GM12878 (cell line): Measurements from ENCODE around the gene TMPRSS4. TPM values are rescaled to one million over a fixed set of nuclear protein-coding genes. Genes with fewer than 3 reads are reported as not detected.

Experiments used
- ATAC-seq: fragments of 200-7000 bp; cut with Tn5 transposase; 3 replicates; pipeline ENCODE4 v1.9.1; 2020; ENCODE audit warnings: mild to moderate bottlenecking, moderate library complexity
- BruUV-seq: library from RNA; stranded (reverse); fragments of 400-500 nt; replicated peaks from 2 replicates; lab custom pipeline; 2021; lab: Mats Ljungman, UMichigan
- CTCF ChIA-PET: fragments of 300-600 bp; sonication (Branson Sonifier 250); formaldehyde crosslinking; extraction: SDS; loops from one replicate; lab custom pipeline; 2021; ENCODE audit warnings: inconsistent platforms; lab: Yijun Ruan, JAX
- POLR2A ChIA-PET: fragments of 350-600 bp; formaldehyde crosslinking; extraction: SDS; loops from one replicate; lab custom pipeline; 2021; ENCODE audit warnings: inconsistent platforms; lab: Charles Lee
- RAD21 ChIA-PET: fragments of 300-600 bp; sonication (Branson Sonifier 250); formaldehyde crosslinking; loops from one replicate; lab custom pipeline; 2023; ENCODE audit warnings: antibody characterized with exemption; ENCODE audit not compliant: unreplicated experiment; lab: Charles Lee
- SMC1A ChIA-PET: fragments of 300-600 bp; sonication (Branson Sonifier 250); formaldehyde crosslinking; loops from one replicate; lab custom pipeline; 2023; ENCODE audit not compliant: unreplicated experiment, uncharacterized antibody; lab: Charles Lee
- DNase-seq: peaks from one replicate; pipeline ENCODE4 v3.0.0-alpha.2; 2011; ENCODE audit warnings: low read depth, low spot score
- FAIRE-seq: peaks from 3 replicates; lab custom pipeline; 2011; peaks lifted over from hg19 to GRCh38; lab: Jason Lieb, UNC
- H2AFZ ChIP-seq: 2 replicates; pipeline ENCODE4 v1.6.0; 2011; ENCODE audit warnings: low read depth, low read length, control low read depth; ENCODE audit not compliant: control insufficient read depth
- H3K27ac ChIP-seq: 2 replicates; pipeline ENCODE4 v1.5.1; 2011; ENCODE audit warnings: control low read depth; ENCODE audit not compliant: control insufficient read depth, insufficient read depth
- H3K27me3 ChIP-seq, 2 experiments: replicated peaks in 1 of 2; 2 replicates each; pipeline versions ENCODE4 v1.6.0 to v1.6.1; 2011; ENCODE audit warnings: low read length in 1 of 2; ENCODE audit not compliant: control insufficient read depth in 2 of 2, insufficient read depth in 2 of 2
- H3K36me3 ChIP-seq, 2 experiments: 2 replicates each; pipeline ENCODE4 v1.5.1; 2011; ENCODE audit warnings: low read length in 1 of 2; ENCODE audit not compliant: control insufficient read depth in 2 of 2, insufficient read depth in 2 of 2
- H3K4me1 ChIP-seq: 2 replicates; pipeline ENCODE4 v1.6.1; 2011; ENCODE audit warnings: mild to moderate bottlenecking, low read length, moderate library complexity, mixed read lengths; ENCODE audit not compliant: control insufficient read depth, insufficient read depth
- H3K4me2 ChIP-seq: 2 replicates; pipeline ENCODE4 v1.6.0; 2011; ENCODE audit warnings: control low read depth; ENCODE audit not compliant: control insufficient read depth, insufficient read depth
- H3K4me3 ChIP-seq: fragments of 200-600 bp; sonication (generic); 2 replicates; pipeline ENCODE4 v1.5.1; 2016
- H3K79me2 ChIP-seq: 2 replicates; pipeline ENCODE4 v1.6.0; 2011; ENCODE audit warnings: low read length; ENCODE audit not compliant: control insufficient read depth, insufficient read depth
- H3K9ac ChIP-seq: 2 replicates; pipeline ENCODE4 v1.8.0; 2011; ENCODE audit warnings: low read length, control low read depth, mixed read lengths; ENCODE audit not compliant: control insufficient read depth, insufficient read depth
- H3K9me3 ChIP-seq: replicated peaks from 3 replicates; pipeline ENCODE4 v1.5.1; 2011; ENCODE audit warnings: mild to moderate bottlenecking, low read length; ENCODE audit not compliant: control insufficient read depth, insufficient read depth
- H4K20me1 ChIP-seq: 2 replicates; pipeline ENCODE4 v1.6.0; 2011; ENCODE audit not compliant: control insufficient read depth, insufficient read depth
- GATAD2B ChIP-seq: fragments of 450-650 bp; conservative IDR thresholded peaks from 2 replicates; pipeline ENCODE4 v1.6.1; 2017; ENCODE audit warnings: low read depth, mild to moderate bottlenecking, moderate library complexity
- HDAC6 ChIP-seq: fragments of 200-600 bp; sonication (generic); IDR thresholded peaks from one replicate; pipeline ENCODE4 v1.8.0; 2017; ENCODE audit warnings: antibody characterized with exemption; ENCODE audit not compliant: unreplicated experiment
- RBBP5 ChIP-seq: fragments of 200-600 bp; sonication (generic); conservative IDR thresholded peaks from 2 replicates; pipeline ENCODE4 v1.6.1; 2016
- RUNX3 ChIP-seq: IDR thresholded peaks from 2 replicates; pipeline ENCODE4 v1.6.1; 2012; ENCODE audit warnings: low read length, inconsistent platforms
- USF2 ChIP-seq: IDR thresholded peaks from 2 replicates; pipeline ENCODE4 v1.6.1; 2011; ENCODE audit warnings: low read depth, low read length, improper control_type of control experiment, borderline replicate concordance
- ZBED1 ChIP-seq: IDR thresholded peaks from 2 replicates; pipeline ENCODE4 v1.6.1; 2016; ENCODE audit warnings: borderline replicate concordance
- ZNF207 ChIP-seq: fragments of 450-650 bp; IDR thresholded peaks from 2 replicates; pipeline ENCODE4 v1.6.1; 2014; ENCODE audit warnings: antibody characterized with exemption, mild to moderate bottlenecking, borderline replicate concordance
- ZNF217 ChIP-seq: fragments of 450-650 bp; IDR thresholded peaks from 2 replicates; pipeline ENCODE4 v1.6.1; 2017; ENCODE audit warnings: antibody characterized with exemption, mild to moderate bottlenecking
- ZZZ3 ChIP-seq: IDR thresholded peaks from 2 replicates; pipeline ENCODE4 v1.6.1; 2011; ENCODE audit warnings: low read depth; ENCODE audit not compliant: control insufficient read depth, insufficient read length
- WGBS: methylation state at CpG from one replicate; pipeline ENCODE4 v1.1.6; 2016; ENCODE audit warnings: low lambda C conversion rate; ENCODE audit not compliant: insufficient replicate concordance, insufficient coverage; ENCODE audit errors: missing lambda C conversion rate; 5-methylcytosine and 5-hydroxymethylcytosine counted together
- in situ Hi-C: fragments of 300-500 bp; cut with MboI; formaldehyde crosslinking; loops from 9 replicates; pipeline ENCODE4 v1.14.3; 2018; ENCODE audit warnings: mixed read lengths
- intact Hi-C: fragments of 100-400 bp; cut with micrococcal nuclease; formaldehyde crosslinking; loops from one replicate; pipeline ENCODE4 v1.14.2; 2022; ENCODE audit not compliant: unreplicated experiment
- polyA plus RNA-seq, 11 experiments: library from polyadenylated mRNA; depleted of rRNA in 4 of 11; unstranded in 6 of 11; stranded (reverse) in 5 of 11; fragments of >200 nt; fragmentation: Nextera tagmentation in 4 of 11; fragmentation: Illumina TruSeq in 1 of 11; extraction: Ambion mirVana in 4 of 11; extraction: Trizol in 1 of 11; gene quantifications; 1 replicate in 1 of 11; 2 replicates in 10 of 11; pipeline versions ENCODE4 v1.2.1 to v1.2.3, GENCODE V29; 2011 to 2016; ENCODE audit warnings: inconsistent platforms in 2 of 11, missing spikeins in 2 of 11, low read depth in 1 of 11
- total RNA-seq, 4 experiments: library from RNA; depleted of rRNA in 3 of 4; stranded (reverse); fragments of >200 nt in 3 of 4; fragmentation: Illumina TruSeq in 1 of 4; extraction: Trizol in 1 of 4; gene quantifications; 2 replicates each; pipeline versions ENCODE4 v1.2.1 to v1.2.3, GENCODE V29; 2013 to 2021
- TF ChIP-seq, protein P1 (sequence below): IDR thresholded peaks from 2 replicates; pipeline ENCODE4 v1.6.1; 2011; ENCODE audit warnings: borderline replicate concordance, low read depth, mild to moderate bottlenecking, moderate library complexity, low read length; ENCODE audit not compliant: insufficient read depth, poor library complexity, severe bottlenecking
- TF ChIP-seq, protein P2 (sequence below): IDR thresholded peaks from 2 replicates; pipeline ENCODE4 v1.6.1; 2012; ENCODE audit warnings: low read depth, low read length, improper control_type of control experiment
- TF ChIP-seq, protein P3 (sequence below): IDR thresholded peaks from 2 replicates; pipeline ENCODE4 v1.6.1; 2011; ENCODE audit warnings: borderline replicate concordance, low read depth, mild to moderate bottlenecking, moderate library complexity, mixed read lengths, low read length; ENCODE audit not compliant: insufficient read depth; ENCODE audit errors: extremely low read length
- TF ChIP-seq, protein P4 (sequence below): fragments of 450-650 bp; IDR thresholded peaks from 2 replicates; pipeline ENCODE4 v1.6.1; 2014; ENCODE audit warnings: mild to moderate bottlenecking

Gene TMPRSS4
- total and polyA plus RNA-seq, 10 of the 15 experiments (the other 5 are each of a cell fraction or from before 2014, with no cell fraction given): 0.14 to 0.26 TPM; not detected in 8

DNA sequence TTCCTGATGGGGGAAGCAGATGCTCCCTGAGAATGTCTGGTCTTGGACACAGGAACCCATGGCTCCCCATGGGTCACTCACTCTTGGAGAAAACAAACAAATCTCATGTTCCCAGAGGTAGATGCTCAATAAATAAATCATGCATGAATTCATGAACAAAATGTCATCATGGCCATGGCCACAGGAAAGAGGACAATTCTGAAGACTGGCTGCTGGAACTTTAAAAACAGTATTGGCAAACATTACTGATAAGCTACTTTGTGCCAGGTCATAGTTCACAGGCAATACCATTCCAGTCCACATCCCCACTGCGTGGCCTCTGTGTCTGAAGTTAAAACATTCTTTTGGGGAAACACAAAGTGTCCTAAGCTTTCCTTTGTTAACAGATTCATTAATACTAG, 19.1 kb downstream of the TMPRSS4 start (continued):
- no peak for TF ChIP-seq ZNF207
- no peak for TF ChIP-seq ZZZ3
- TF ChIP-seq RBBP5: no peak
- TF ChIP-seq, all 136 proteins: peak for 0

DNA sequence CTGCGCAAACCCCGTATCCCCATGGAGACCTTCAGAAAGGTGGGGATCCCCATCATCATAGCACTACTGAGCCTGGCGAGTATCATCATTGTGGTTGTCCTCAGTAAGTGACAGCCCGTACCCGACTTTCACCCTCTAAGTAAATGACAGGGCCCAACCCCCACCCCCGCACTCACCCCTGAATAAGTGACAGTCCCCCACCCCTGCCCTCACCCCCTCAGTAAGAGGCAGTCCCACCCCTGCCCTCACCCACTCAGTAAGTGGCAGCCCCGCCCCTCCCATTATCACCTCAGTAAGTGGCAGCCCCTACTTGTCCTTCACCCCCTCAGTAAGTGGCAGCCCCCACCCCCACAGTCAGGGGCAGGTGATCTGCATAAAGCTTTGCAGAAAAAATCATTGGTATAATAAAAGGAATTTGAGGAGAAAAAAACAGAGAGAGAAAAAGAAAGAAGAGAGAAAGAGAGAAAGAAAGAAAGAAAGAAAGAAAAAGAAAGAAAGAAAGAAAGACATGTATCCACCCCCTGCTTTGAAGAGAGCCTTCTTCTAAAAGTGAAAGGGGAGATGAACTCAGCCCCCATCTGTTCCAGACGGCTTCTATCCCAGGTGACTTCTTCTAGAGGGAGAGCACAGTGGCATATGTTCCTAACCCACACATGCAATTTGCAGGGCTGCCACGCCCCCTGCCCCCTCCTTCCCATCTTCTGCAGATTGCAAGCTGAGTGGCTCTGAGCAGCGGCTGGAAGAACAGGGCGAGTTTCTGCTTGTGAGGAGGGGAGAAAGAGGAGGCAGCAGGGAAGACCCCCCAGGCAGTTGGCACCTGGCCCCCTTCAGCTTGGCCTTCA, 22.3 kb downstream of the TMPRSS4 start:
- FAIRE-seq (no peak), DNase-seq (no peak), ATAC-seq (no peak)
- H3K36me3 ChIP-seq: no peaks in the 10 kb centered on the region
- no TSS peak for BruUV-seq
- H2AFZ ChIP-seq: no peak overlapping the region
- H3K9ac ChIP-seq: no peak overlapping the region
- no peaks in the 10 kb centered on the region for H3K9me3 ChIP-seq
- 25% methylated on average over 11 of the region's 11 CpGs for WGBS
- no peaks in the 10 kb centered on the region for H4K20me1 ChIP-seq
- no peak overlapping the region for H3K4me2 ChIP-seq
- H3K27ac ChIP-seq: no peak overlapping the region
- no peaks in the 10 kb centered on the region for H3K79me2 ChIP-seq
- ChIA-PET RAD21 (no interaction called here), CTCF (interaction anchor here (0.8 kb wide), 1 partner anchor 24 kb away, joined by 3 read pairs; no protein-coding TSS in a partner anchor), POLR2A (no interaction called here), SMC1A (interaction anchor here (1.0 to 1.5 kb wide), 3 partner anchors 10 to 15 kb away, joined by 3 to 4 read pairs (median 4); no protein-coding TSS in a partner anchor)
- H3K4me1 ChIP-seq: no peaks in the 10 kb centered on the region
- no peak overlapping the region for H3K4me3 ChIP-seq
- in situ Hi-C loops: no loop called here
- H3K27me3 ChIP-seq: no peaks in the 10 kb centered on the region; a peak in 2 of 4 replicates
- intact Hi-C loops: no loop called here
- TF ChIP-seq, protein P1, sequence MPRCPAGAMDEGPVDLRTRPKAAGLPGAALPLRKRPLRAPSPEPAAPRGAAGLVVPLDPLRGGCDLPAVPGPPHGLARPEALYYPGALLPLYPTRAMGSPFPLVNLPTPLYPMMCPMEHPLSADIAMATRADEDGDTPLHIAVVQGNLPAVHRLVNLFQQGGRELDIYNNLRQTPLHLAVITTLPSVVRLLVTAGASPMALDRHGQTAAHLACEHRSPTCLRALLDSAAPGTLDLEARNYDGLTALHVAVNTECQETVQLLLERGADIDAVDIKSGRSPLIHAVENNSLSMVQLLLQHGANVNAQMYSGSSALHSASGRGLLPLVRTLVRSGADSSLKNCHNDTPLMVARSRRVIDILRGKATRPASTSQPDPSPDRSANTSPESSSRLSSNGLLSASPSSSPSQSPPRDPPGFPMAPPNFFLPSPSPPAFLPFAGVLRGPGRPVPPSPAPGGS: no peak
- TF ChIP-seq GATAD2B (no peak), ZBED1 (no peak), USF2 (no peak), RUNX3 (no peak), HDAC6 (no peak), ZNF217 (no peak)
- TF ChIP-seq, protein P2, sequence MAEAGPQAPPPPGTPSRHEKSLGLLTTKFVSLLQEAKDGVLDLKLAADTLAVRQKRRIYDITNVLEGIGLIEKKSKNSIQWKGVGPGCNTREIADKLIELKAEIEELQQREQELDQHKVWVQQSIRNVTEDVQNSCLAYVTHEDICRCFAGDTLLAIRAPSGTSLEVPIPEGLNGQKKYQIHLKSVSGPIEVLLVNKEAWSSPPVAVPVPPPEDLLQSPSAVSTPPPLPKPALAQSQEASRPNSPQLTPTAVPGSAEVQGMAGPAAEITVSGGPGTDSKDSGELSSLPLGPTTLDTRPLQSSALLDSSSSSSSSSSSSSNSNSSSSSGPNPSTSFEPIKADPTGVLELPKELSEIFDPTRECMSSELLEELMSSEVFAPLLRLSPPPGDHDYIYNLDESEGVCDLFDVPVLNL: no peak
- TF ChIP-seq, protein P3, sequence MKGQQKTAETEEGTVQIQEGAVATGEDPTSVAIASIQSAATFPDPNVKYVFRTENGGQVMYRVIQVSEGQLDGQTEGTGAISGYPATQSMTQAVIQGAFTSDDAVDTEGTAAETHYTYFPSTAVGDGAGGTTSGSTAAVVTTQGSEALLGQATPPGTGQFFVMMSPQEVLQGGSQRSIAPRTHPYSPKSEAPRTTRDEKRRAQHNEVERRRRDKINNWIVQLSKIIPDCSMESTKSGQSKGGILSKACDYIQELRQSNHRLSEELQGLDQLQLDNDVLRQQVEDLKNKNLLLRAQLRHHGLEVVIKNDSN: no peak
- TF ChIP-seq, protein P4, sequence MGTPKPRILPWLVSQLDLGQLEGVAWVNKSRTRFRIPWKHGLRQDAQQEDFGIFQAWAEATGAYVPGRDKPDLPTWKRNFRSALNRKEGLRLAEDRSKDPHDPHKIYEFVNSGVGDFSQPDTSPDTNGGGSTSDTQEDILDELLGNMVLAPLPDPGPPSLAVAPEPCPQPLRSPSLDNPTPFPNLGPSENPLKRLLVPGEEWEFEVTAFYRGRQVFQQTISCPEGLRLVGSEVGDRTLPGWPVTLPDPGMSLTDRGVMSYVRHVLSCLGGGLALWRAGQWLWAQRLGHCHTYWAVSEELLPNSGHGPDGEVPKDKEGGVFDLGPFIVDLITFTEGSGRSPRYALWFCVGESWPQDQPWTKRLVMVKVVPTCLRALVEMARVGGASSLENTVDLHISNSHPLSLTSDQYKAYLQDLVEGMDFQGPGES: no peak
